CD4-positive, alpha-beta memory T cell (primary cell): Measurements from ENCODE around the gene KRT24. TPM values are rescaled to one million over a fixed set of nuclear protein-coding genes. Genes with fewer than 3 reads are reported as not detected.
A peak's percentile ranks its signal among the peaks of the same experiment; 100 is the strongest.

ENCODE experiments used
- CTCF ChIA-PET: fragments of 350-600 bp; sonication (Branson Sonifier 250); formaldehyde crosslinking; loops from one replicate; lab custom pipeline; 2021; ENCODE audit warnings: inconsistent platforms; ENCODE audit not compliant: partially characterized antibody; lab: Charles Lee
- POLR2A ChIA-PET: fragments of 350-600 bp; sonication (Branson Sonifier 250); formaldehyde crosslinking; loops from one replicate; lab custom pipeline; 2021; ENCODE audit not compliant: partially characterized antibody; lab: Charles Lee
- DNase-seq, 5 donors: peaks; one replicate each; pipeline versions ENCODE4 v3.0.0 to v3.0.0-alpha.2; 2020 to 2022; ENCODE audit warnings: mixed read lengths in 1 of 5
- H3K27ac ChIP-seq: one replicate; pipeline ENCODE4 v1.7.0; 2013; ENCODE audit warnings: low read depth, low read length
- H3K27me3 ChIP-seq: 2 replicates; pipeline ENCODE4 v1.7.0; 2013; ENCODE audit warnings: mild to moderate bottlenecking, low read length, moderate library complexity; ENCODE audit not compliant: insufficient read depth
- H3K36me3 ChIP-seq: 2 replicates; pipeline ENCODE4 v1.7.0; 2013; ENCODE audit warnings: mild to moderate bottlenecking, low read length, moderate library complexity; ENCODE audit not compliant: insufficient read depth
- H3K4me1 ChIP-seq: 2 replicates; pipeline ENCODE4 v1.7.0; 2013; ENCODE audit warnings: mild to moderate bottlenecking, low read length, moderate library complexity; ENCODE audit not compliant: insufficient read depth
- H3K4me3 ChIP-seq, 2 donors: one replicate each; pipeline ENCODE4 v1.7.0; 2013; ENCODE audit warnings: low read length in 2 of 2, mild to moderate bottlenecking in 1 of 2
- H3K9me3 ChIP-seq, 2 donors: one replicate each; pipeline ENCODE4 v1.7.0; 2013; ENCODE audit warnings: low read length in 2 of 2, control low read depth in 1 of 2; ENCODE audit not compliant: control insufficient read depth in 1 of 2
- H3K27ac Mint-ChIP-seq, 7 donors: one replicate each; pipeline ENCODE4 v1.8.0; 2020 to 2021; ENCODE audit warnings: mixed read lengths in 7 of 7, mild to moderate bottlenecking in 6 of 7, inconsistent platforms in 3 of 7, moderate library complexity in 3 of 7
- H3K27me3 Mint-ChIP-seq, 2 donors: one replicate each; pipeline ENCODE4 v1.8.0; 2020 to 2021; ENCODE audit warnings: mixed read lengths in 2 of 2
- H3K36me3 Mint-ChIP-seq, 2 donors: one replicate each; pipeline ENCODE4 v1.8.0; 2020 to 2021; ENCODE audit warnings: mixed read lengths in 2 of 2, inconsistent platforms in 1 of 2, mild to moderate bottlenecking in 1 of 2
- H3K4me1 Mint-ChIP-seq, 4 donors: one replicate each; pipeline ENCODE4 v1.8.0; 2020 to 2021; ENCODE audit warnings: mixed read lengths in 4 of 4, mild to moderate bottlenecking in 1 of 4
- H3K4me3 Mint-ChIP-seq, 8 donors: one replicate each; pipeline ENCODE4 v1.8.0; 2020 to 2021; ENCODE audit warnings: mixed read lengths in 8 of 8, mild to moderate bottlenecking in 7 of 8, moderate library complexity in 6 of 8, inconsistent platforms in 3 of 8
- H3K9me3 Mint-ChIP-seq, 8 donors: one replicate each; pipeline ENCODE4 v1.8.0; 2020 to 2021; ENCODE audit warnings: mixed read lengths in 8 of 8, mild to moderate bottlenecking in 5 of 8, inconsistent platforms in 3 of 8, moderate library complexity in 1 of 8
- intact Hi-C: fragments of 100-400 bp; cut with micrococcal nuclease; formaldehyde crosslinking; loops from one replicate; pipeline ENCODE4 v1.15.1; 2023
- polyA plus RNA-seq, 2 donors: library from polyadenylated mRNA; unstranded; fragments of 300-500 nt; fragmentation: Illumina TruSeq; gene quantifications; one replicate each; pipeline ENCODE4 v1.2.3, GENCODE V29; 2021
- total RNA-seq, 2 experiments: library from RNA; stranded (reverse); gene quantifications; one replicate each; pipeline ENCODE4 v1.2.3, GENCODE V29; 2021

Gene KRT24
- total and polyA plus RNA-seq, 4 experiments from 2014 or later, result not detected

DNA sequence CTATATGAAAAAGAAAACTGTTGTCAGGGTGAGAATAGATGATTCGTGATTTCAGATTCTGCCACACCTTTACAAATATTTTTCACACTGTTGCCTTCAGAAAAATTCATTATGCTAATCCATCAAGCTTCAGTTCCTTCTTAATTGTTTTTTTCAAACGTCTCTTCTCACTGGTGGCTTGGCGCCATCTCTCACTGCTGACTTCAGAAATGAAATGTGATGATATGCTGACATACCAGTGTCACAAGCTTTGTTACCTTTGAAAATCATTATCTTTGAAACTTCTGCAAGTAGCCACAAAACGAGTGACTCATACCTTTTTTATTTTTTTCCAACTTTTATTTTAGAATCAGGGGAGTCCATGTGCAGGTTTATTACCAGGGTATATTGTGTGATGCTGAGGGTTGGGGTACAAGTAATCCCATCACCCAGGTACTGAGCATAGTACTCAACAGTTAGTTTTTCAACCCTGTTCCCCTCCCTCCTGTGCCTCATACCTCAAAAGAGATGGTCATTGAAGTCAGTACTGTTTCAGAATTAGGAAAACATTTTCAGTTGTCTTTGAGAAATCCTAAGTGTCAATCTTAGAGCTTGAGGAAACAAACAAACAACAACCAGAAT, 24.5 kb downstream of the KRT24 start:
- Mint-ChIP-seq H3K27me3 (peaks cover 26 to 44% of the 10 kb centered on the region in 2 donors), H3K9me3 (no peaks in the 10 kb centered on the region), H3K27ac (no peak overlapping the region), H3K4me1 (no peaks in the 10 kb centered on the region), H3K36me3 (no peaks in the 10 kb centered on the region), H3K4me3 (no peak overlapping the region)
- Histone ChIP-seq H3K27ac (no peak overlapping the region), H3K36me3 (no peaks in the 10 kb centered on the region), H3K27me3 (peaks cover 5% of the 10 kb centered on the region), H3K4me3 (no peak overlapping the region), H3K9me3 (no peaks in the 10 kb centered on the region), H3K4me1 (no peaks in the 10 kb centered on the region)
- DNase-seq, result no peak
- POLR2A ChIA-PET, result no interaction called here
- CTCF ChIA-PET, result no interaction called here
- intact Hi-C loops, result no loop called here

GRCh38 chr17:40675905-40676304, 27.6 kb downstream of the KRT24 start:
- H3K27ac Mint-ChIP-seq, result no peak overlapping the region
- Histone ChIP-seq H3K27me3 (peaks cover 5% of the 10 kb centered on the region), H3K4me3 (no peak overlapping the region), H3K36me3 (no peaks in the 10 kb centered on the region), H3K27ac (no peak overlapping the region), H3K9me3 (no peaks in the 10 kb centered on the region), H3K4me1 (no peaks in the 10 kb centered on the region)
- POLR2A ChIA-PET, result no interaction called here
- no peak for DNase-seq
- no peaks in the 10 kb centered on the region for H3K4me1 Mint-ChIP-seq
- intact Hi-C loops, result no loop called here
- no peaks in the 10 kb centered on the region for H3K36me3 Mint-ChIP-seq
- no peak overlapping the region for H3K4me3 Mint-ChIP-seq
- H3K27me3 Mint-ChIP-seq, result peaks cover 19 to 31% of the 10 kb centered on the region in 2 donors
- CTCF ChIA-PET, result no interaction called here
- H3K9me3 Mint-ChIP-seq, result no peaks in the 10 kb centered on the region

- Mint-ChIP-seq H3K4me1 (no peaks in the 10 kb centered on the region), H3K4me3 (no peak overlapping the region), H3K9me3 (no peaks in the 10 kb centered on the region), H3K27ac (no peak overlapping the region), H3K36me3 (no peaks in the 10 kb centered on the region), H3K27me3 (peaks cover 7 to 13% of the 10 kb centered on the region in 2 donors)
- ChIA-PET CTCF (no interaction called here), POLR2A (no interaction called here)
- Histone ChIP-seq H3K36me3 (no peaks in the 10 kb centered on the region), H3K27me3 (peaks cover 5% of the 10 kb centered on the region), H3K4me3 (no peak overlapping the region), H3K4me1 (no peaks in the 10 kb centered on the region), H3K27ac (no peak overlapping the region), H3K9me3 (no peaks in the 10 kb centered on the region)
- intact Hi-C loops, result no loop called here
- DNase-seq, result no peak
Measured at GRCh38 chr17:40672654-40673053, 30.9 kb downstream of the KRT24 start.

GRCh38 chr17:40671282-40671681, 32.3 kb downstream of the KRT24 start:
- peaks cover 3 to 9% of the 10 kb centered on the region in 2 donors for H3K27me3 Mint-ChIP-seq
- H3K4me3 Mint-ChIP-seq, result no peak overlapping the region
- intact Hi-C loops, result no loop called here
- Histone ChIP-seq H3K9me3 (no peaks in the 10 kb centered on the region), H3K27me3 (no peaks in the 10 kb centered on the region), H3K27ac (no peak overlapping the region), H3K4me1 (no peaks in the 10 kb centered on the region), H3K36me3 (no peaks in the 10 kb centered on the region), H3K4me3 (no peak overlapping the region)
- no peaks in the 10 kb centered on the region for H3K36me3 Mint-ChIP-seq
- ChIA-PET POLR2A (no interaction called here), CTCF (no interaction called here)
- no peak for DNase-seq
- H3K4me1 Mint-ChIP-seq, result no peaks in the 10 kb centered on the region
- no peak overlapping the region for H3K27ac Mint-ChIP-seq
- no peaks in the 10 kb centered on the region for H3K9me3 Mint-ChIP-seq

GRCh38 chr17:40666331-40666730, 37.2 kb downstream of the KRT24 start:
- CTCF ChIA-PET, result no interaction called here
- intact Hi-C loops, result no loop called here
- Histone ChIP-seq H3K4me1 (no peaks in the 10 kb centered on the region), H3K27me3 (peaks cover 5% of the 10 kb centered on the region), H3K36me3 (no peaks in the 10 kb centered on the region), H3K9me3 (no peaks in the 10 kb centered on the region), H3K27ac (no peak overlapping the region), H3K4me3 (no peak overlapping the region)
- Mint-ChIP-seq H3K4me3 (no peak overlapping the region), H3K4me1 (no peaks in the 10 kb centered on the region), H3K27ac (no peak overlapping the region), H3K27me3 (peaks cover 9 to 23% of the 10 kb centered on the region in 2 donors), H3K36me3 (no peaks in the 10 kb centered on the region), H3K9me3 (no peaks in the 10 kb centered on the region)
- POLR2A ChIA-PET, result interaction anchor here (1.3 kb wide), 1 partner anchor 36 kb away, joined by 3 read pairs; no protein-coding TSS in a partner anchor
- DNase-seq, result no peak

- no peak within 1 kb of the TSS for H3K27ac ChIP-seq
- peaks cover 8% of the 10 kb centered on the region for H3K27me3 ChIP-seq
- peaks cover 9 to 23% of the 10 kb centered on the region in 2 donors for H3K27me3 Mint-ChIP-seq
- peak within 1 kb of the TSS in 1 of 8 donors; percentile 56 for H3K4me3 Mint-ChIP-seq
- CTCF ChIA-PET, result no interaction called here
- POLR2A ChIA-PET, result no interaction called here
- peaks cover 4% of the 10 kb centered on the region for H3K4me1 ChIP-seq
- peak within 1 kb of the TSS in 1 of 7 donors; percentile 36 for H3K27ac Mint-ChIP-seq
- H3K9me3 ChIP-seq, result no peaks in the 10 kb centered on the region
- no peaks in the 10 kb centered on the region for H3K36me3 Mint-ChIP-seq
- H3K4me3 ChIP-seq, result no peak within 1 kb of the TSS
- intact Hi-C loops, result no loop called here
- DNase-seq, result no peak
- no peaks in the 10 kb centered on the region for H3K36me3 ChIP-seq
- H3K9me3 Mint-ChIP-seq, result no peaks in the 10 kb centered on the region
- H3K4me1 Mint-ChIP-seq, result peaks cover 0 to 5% (median 3%) of the 10 kb centered on the region in 4 donors
Measured at GRCh38 chr17:40664582-40665333, 38.8 kb downstream of the KRT24 start, which contains the start of gene KRT222. Gene KRT222, minus strand, starts transcription at chr17:40665177. Its CDS starts 78 bp downstream, at chr17:40665099.

DNA sequence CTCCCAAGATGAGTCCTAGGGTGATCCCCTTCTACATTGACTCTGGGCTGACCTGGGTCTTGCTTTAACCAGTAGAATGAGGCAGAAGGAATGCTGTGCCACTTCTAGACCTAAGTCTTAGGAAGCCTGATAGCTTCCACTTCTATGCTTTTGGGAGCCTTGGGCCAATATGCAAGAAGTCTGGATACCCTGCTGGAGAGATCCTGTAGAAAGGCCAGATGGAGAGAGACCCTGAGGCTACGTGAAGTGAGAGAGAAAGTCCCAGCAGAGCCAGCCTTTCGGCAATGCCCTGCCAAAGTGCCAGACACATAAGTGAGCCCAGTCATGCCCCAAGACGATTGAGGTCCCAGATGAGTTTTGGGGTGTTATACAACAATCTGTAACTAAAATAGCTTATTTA, 40.3 kb downstream of the KRT24 start:
- H3K27ac Mint-ChIP-seq, result no peak overlapping the region
- ChIA-PET CTCF (no interaction called here), POLR2A (no interaction called here)
- peaks cover 0 to 6% (median 4%) of the 10 kb centered on the region in 4 donors for H3K4me1 Mint-ChIP-seq
- Histone ChIP-seq H3K4me1 (peaks cover 5% of the 10 kb centered on the region), H3K27me3 (peaks cover 8% of the 10 kb centered on the region), H3K4me3 (no peak overlapping the region), H3K9me3 (no peaks in the 10 kb centered on the region), H3K36me3 (no peaks in the 10 kb centered on the region), H3K27ac (no peak overlapping the region)
- no peak for DNase-seq
- H3K27me3 Mint-ChIP-seq, result peaks cover 9 to 27% of the 10 kb centered on the region in 2 donors
- no peak overlapping the region for H3K4me3 Mint-ChIP-seq
- H3K36me3 Mint-ChIP-seq, result no peaks in the 10 kb centered on the region
- intact Hi-C loops, result no loop called here
- no peaks in the 10 kb centered on the region for H3K9me3 Mint-ChIP-seq
